22Rv1 (cell line): ENCODE results near the gene DEGS1.

Experiments
- H3K27ac ChIP-seq: fragments of 450-650 bp; 2 replicates; pipeline ENCODE4 v1.5.1; 2017
- CTCF ChIP-seq: fragments of 450-650 bp; IDR thresholded peaks from 2 replicates; pipeline ENCODE4 v1.5.1; 2017; ENCODE audit warnings: mild to moderate bottlenecking
- ZFX ChIP-seq: fragments of 450-650 bp; IDR thresholded peaks from 2 replicates; pipeline ENCODE4 v1.6.1; 2017; ENCODE audit warnings: antibody characterized with exemption, borderline replicate concordance

The DEGS1 gene

GRCh38 chr1:224213438-224214119 lies 30.5 kb downstream of the DEGS1 start:
- TF ChIP-seq ZFX (no peak), CTCF (no peak)
- H3K27ac ChIP-seq, result no peak overlapping the region

GRCh38 chr1:224216382-224216781 lies 33.3 kb downstream of the DEGS1 start:
- no peak overlapping the region for H3K27ac ChIP-seq
- TF ChIP-seq ZFX, result no peak
- TF ChIP-seq CTCF, result no peak

GRCh38 chr1:224217655-224218623 lies 34.9 kb downstream of the DEGS1 start:
- TF ChIP-seq ZFX (no peak), CTCF (no peak)
- no peak overlapping the region for H3K27ac ChIP-seq

GRCh38 chr1:224219011-224219611 lies 36.1 kb downstream of the DEGS1 start:
- TF ChIP-seq CTCF (no peak), ZFX (no peak)
- peak overlapping the region; percentile 11; the same call in 1 of the 2 replicates for H3K27ac ChIP-seq

GRCh38 chr1:224219612-224220059 lies 36.6 kb downstream of the DEGS1 start:
- TF ChIP-seq ZFX (no peak), CTCF (no peak)
- peak overlapping the region; percentile 11; the same call in 1 of the 2 replicates for H3K27ac ChIP-seq

GRCh38 chr1:224223819-224224714 lies 41.0 kb downstream of the DEGS1 start:
- peak overlapping the region; percentile 53 for H3K27ac ChIP-seq
- no peak for TF ChIP-seq CTCF
- TF ChIP-seq ZFX, result no peak
